Activated CD4-positive, alpha-beta T cell treated with anti-CD3 and anti-CD28 coated beads for 4 hours (primary cell): ENCODE results near the gene ARHGAP33.

ENCODE experiments used
- DNase-seq, 2 donors: peaks; one replicate each; pipeline ENCODE4 v3.0.0-alpha.2; 2020

Gene ARHGAP33

DNA sequence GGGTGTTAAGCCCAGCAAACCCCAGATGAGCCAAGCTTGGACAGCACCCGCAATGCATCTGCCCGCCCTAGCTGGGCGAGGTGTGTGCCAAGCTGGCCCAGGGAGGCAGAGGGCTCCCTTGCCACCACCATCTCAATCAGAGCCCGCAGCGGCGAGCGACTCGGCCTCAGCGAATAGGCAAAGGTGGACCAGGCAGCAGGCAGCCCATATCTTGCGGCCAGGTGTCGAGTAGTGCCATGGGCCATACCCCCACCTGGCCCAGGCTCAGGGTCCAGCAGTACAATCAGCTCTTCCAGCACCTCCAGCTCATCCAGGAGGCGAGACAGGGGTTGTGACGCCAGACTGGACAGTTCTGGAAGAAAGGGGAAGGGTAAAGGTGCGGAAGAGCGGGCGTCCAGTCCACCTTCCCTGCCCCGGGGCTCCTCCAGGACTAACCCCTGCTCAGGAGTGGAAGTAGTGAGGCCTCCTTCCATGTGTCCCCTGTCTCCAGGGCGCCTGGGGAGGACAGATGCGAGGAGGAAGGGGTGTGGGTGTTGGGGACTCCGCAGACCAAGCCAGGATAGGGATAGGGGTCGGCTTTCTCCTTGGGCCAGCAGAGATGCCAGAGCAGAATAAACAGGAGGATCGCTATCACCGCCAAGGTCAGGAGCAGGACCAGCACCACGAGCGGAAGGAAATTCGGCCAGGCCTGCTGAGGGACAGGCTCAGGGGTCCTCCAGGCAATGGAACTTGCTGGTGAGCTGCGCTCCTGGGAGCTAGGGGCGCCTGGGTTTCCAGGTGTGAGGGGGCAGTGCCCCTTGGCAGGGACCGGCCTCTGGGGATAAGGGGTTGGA lies 35.9 kb upstream of the ARHGAP33 start:
- DNase-seq = no peak

DNA sequence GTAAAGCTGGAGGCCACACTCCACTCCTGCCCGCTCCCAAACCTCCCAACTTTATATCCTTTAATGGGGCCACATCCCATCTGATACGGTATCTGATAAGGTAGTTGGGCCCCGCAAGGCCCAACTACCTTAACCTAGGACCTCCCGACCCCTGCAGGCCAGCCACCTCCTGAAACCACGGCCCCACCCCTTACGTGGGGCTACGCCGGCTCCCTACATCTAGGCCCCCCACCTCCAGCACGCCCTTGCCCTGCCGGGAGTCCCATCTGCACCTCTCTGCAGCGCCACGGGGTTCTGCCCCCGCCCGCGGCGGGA lies 35.3 kb upstream of the ARHGAP33 start:
- no peak for DNase-seq

DNA sequence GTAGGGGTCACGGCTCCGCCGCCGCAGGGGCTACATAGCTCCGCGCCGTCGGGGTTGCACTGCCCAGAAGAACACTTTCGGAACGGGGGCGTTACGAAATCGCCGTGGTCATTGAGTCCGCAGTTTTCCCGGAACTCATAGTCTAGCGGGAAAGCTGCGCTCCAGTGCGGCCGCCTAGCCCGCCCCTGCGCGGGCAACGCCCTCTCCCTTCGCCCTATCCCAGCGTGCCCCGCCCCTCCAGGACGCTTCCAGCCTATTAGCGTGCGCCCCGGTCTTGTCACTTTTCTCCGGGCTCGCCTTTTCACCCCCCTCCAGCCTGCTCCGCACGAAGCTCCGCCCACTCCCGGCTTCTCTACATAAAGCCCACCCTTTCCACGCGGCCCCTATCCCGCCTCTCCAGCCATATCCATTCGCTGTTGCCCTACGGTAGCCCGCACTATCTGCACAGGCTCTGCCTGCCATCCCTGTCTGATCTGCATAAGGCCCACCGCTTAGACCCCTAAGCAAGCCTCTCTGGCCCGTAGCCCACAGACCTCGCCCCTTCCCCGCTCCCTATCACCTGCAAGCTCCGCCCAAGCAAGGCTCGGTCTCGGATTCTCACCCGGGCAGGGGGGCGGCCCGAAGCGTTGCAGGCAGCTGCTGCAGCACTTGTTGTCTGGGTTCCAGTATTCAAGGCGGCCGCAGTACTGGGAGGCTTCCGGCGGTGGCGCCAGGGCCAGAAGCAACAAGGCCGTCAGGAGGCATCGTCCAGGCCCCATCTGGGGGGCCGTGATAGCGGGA lies 34.8 kb upstream of the ARHGAP33 start:
- peak; percentile 93 to 94 for DNase-seq

DNA sequence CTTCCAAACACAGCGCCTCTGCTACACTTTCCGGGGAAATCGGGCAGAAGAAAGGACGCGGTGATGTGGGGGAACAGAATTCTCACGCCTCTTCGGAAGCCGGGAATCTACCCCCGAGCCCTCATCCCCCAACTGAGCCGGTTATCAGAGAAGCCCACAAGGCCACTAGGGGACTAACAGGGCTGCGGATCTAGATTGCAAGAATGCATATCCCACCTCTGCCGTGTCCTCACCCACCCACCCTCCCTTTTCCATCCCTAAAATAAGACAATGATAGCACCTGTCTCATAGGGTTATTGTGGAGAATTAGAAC lies 34.2 kb upstream of the ARHGAP33 start:
- DNase-seq = no peak

DNA sequence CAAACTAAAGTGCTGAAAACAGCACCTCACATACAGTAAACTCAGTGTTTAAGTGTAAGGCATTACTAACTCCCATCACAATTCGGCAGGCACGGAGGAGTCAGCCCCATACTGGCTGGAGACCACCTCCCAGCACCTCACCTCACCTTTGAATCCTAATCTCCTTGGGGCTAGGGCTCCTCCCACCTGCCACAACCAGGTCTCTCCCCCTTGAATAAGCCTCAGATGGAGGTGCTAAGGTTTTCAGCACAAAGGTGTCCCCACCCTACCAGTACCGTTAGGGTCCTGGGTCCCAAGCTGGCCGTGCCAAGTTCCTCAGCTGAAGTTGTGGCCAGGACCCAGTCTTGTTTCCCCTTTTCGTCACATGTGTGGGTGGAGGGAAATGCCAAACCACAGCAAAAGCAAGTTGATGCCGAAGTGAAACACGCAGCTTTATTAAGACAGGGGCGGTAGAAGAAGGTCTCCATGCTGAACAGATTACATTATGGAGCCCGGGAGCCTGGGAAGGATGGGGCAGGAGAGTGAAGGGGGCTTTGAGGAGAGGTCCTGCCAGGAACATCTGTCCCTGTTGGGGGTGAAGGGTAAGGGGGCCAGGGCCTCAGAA lies 33.1 kb upstream of the ARHGAP33 start, which contains the start of gene IGFLR1:
TSS of gene IGFLR1 (minus strand) at position 332 of the 604 bp plus-strand sequence. CDS start 1,272 bp downstream, outside the sequence.
- peak; percentile 67 to 76 for DNase-seq

DNA sequence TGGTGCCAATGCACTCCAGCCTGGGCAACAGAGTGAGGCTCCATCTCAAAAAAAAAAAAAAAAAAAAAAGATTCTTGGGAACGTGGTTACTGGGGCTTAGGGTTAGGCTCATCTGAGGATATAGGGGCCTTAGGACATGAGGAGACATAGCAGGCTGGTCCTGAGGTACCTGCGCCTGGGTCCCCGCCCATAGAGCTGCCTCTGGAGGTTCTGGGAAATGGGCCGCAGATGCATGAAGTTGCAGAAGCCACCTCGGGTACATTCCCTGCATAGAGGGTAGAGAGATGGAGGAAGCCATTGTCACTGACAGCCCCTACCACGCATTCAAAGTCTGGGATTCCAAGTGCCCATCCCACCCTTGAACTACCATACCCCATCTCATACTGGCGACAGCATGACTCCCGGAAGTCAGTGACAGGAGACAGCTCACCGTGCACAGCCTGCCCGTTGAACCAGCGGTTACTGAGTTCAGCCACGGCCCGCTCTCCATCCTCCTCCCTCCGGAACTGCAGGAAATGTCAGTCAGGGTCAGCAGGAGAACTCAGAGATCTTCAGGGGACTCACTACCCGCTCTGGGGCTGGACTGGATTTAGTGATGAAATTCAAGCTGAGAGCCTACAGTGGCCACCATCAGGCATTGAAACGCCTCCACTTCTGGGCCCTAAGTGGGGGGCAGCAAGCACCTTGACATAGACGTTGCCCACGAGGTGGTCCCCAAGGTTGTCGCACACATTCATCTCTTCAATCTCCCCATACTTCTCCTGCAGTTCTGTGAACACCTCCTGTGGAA lies 31.5 kb upstream of the ARHGAP33 start:
- no peak for DNase-seq

DNA sequence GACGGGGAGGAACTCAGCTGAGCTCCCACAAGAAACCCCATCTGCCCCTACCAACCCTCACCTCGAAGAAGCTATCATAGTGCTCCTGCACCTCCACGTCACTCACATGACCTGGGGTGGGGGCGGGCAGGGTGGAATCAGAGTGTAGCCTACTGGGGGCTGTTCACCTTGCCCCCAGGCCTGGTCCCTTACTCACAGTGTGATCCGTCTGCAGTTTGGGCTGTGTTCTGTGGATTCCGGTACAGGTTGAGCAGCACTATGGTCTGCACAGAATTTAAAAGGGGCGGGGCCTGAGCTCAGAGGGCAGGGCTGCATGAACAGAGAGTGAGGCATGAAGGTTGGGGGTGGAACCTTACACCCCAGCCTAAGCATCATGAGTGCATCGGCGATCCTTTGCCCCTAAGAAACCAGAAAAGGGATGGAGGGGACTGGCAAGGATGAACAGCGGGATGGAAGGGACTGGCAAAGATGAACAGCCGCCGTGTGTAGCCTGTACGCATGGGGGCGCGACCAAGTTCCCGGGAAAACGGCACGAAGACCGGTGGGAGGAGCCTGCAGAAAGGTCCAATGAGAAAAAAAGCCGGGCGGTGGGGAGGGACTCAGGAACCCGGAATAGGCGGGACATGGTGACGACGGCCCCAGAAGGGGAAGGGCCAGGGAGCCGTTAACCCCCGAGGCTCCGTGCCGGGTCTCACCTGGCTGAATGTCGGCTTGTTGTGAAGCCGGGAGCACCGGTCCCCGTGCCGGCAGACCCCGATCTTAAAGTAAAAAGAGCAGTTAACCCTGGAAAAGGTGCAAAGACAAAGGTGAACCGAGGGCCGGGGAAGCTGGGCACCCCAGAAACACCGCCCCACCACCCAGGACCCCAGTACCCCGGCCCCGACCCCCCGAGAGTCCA lies 30.7 kb upstream of the ARHGAP33 start:
- peak; percentile 95 for DNase-seq

DNA sequence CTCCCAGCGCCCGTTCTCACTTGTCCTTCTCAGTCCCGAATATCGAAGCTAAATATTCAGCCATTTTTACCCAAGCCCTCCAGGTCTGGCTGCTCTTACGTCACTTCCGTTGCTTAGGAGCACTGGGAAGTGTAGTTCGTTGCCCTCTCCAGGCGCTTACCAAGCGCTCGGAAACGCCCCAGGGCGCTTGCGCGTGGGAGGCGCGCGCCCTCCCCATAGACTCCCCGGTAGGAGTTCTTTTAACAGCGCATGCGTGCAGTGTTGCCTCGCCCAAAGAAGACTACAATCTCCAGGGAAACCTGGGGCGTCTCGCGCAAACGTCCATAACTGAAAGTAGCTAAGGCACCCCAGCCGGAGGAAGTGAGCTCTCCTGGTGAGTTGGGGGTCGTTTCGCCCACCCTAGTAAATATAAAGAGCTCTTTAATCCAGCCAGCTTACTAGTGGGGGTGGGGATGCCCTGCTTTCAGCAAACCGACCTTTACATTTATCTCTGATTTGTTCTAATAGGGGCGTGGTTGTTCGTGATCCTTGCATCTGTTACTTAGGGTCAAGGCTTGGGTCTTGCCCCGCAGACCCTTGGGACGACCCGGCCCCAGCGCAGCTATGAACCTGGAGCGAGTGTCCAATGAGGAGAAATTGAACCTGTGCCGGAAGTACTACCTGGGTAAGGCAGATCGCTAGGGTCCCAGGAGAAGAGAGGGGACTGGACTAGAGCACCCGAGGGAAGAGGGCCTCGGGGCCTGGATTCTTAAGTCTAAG lies 29.9 kb upstream of the ARHGAP33 start, which contains the start of the genes PSENEN and U2AF1L4:
TSS of gene PSENEN (plus strand) at position 324 of the 759 bp plus-strand sequence. CDS start at position 604, 280 bp downstream.
TSS of gene U2AF1L4 (minus strand) at position 91 of the 759 bp plus-strand sequence. CDS start at position 64, 27 bp downstream.
- DNase-seq = peak; percentile 93 to 95

DNA sequence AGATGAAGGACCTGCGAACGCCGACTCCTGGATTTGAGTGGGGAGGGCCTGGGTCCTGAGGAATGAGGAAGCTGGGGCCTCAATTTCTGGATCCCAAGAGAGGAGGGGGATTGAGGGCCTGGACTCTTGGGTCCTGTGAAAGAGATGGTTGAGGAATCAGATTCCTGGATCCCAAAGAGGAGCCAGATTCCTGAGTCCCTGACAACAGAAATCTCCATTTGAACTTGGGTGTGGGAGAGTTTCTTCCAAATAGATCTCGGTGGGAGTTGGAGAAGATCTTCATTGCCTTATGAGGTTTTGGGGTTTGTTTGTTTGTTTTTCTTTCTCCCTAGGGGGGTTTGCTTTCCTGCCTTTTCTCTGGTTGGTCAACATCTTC lies 29.3 kb upstream of the ARHGAP33 start:
- no peak for DNase-seq

DNA sequence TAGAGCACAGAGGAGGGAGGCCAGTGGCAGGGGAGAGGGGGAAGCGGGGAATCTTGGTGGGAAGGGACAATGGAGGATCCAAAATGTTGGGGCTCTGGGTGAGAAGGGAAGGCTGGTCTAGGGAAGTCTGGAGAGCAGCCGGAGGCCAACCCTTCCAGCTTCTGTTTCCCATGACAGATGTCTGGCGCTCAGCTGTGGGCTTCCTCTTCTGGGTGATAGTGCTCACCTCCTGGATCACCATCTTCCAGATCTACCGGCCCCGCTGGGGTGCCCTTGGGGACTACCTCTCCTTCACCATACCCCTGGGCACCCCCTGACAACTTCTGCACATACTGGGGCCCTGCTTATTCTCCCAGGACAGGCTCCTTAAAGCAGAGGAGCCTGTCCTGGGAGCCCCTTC lies 28.8 kb upstream of the ARHGAP33 start:
- DNase-seq = no peak

DNA sequence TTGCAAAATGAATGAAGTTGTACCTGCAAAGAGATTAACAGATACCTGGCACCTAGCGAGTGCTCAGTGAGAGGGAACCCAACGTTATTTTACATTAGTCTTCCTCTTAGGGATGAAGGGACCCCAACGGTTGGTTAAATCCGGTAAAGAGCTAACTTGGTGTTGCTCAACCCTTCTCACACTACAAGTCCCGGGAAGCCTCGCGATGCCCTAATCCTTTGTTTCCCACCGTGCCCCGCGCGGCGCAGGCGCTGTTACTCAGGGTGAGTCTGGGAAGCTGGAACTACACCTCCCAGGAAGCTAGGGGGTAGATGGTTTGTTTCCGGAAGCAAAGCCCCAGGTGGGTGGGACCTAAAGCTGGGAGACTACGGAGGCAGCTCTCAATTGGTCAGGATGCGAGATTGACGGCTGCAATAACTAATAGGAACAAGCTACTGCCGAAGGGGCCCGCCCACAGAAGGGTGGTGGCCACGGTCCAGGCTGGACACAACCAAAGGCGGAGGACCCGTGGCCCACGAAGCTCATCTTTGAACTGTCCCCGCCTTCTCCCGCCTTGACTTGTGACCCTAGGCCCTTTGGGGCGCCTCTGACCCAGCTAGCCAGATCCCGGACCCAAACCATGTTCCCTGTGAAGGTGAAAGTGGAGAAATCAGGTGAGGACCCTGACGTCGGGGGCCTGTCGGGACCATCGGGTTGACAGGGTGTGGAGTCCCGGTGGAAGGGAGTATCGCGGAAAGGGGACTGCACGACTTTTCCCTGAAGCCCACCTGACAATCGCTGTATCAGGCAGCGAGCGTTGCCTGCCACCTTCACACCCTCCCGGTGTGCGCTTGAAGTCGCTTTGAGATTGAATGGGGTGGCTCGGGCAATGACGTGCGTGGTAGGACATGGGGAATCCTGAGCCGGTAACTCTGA lies 27.0 kb upstream of the ARHGAP33 start, which contains the start of gene LIN37:
TSS of gene LIN37 (plus strand) at position 471 of the 915 bp plus-strand sequence. CDS start at position 620, 149 bp downstream.
- peak; percentile 98 for DNase-seq

DNA sequence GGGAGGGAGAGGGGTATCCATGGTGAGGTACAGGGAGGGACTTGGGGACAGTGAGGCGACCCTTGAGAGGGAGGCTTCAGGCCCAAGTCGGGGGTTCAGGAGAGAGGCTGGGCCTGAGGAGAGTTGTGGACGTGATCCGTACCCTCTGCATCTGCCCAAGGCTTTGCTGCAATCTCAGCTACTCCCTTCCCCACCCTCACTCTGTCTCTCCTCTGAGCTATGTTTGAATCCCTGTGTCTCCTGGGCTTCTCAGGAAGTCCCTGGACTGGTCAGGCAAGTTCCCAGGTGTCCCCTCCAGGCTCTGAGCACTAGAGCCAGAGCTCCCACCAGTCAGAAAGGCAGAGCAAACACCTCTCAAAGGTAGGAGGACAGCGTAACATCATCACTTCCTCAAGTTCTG lies 25.2 kb upstream of the ARHGAP33 start:
- no peak for DNase-seq

DNA sequence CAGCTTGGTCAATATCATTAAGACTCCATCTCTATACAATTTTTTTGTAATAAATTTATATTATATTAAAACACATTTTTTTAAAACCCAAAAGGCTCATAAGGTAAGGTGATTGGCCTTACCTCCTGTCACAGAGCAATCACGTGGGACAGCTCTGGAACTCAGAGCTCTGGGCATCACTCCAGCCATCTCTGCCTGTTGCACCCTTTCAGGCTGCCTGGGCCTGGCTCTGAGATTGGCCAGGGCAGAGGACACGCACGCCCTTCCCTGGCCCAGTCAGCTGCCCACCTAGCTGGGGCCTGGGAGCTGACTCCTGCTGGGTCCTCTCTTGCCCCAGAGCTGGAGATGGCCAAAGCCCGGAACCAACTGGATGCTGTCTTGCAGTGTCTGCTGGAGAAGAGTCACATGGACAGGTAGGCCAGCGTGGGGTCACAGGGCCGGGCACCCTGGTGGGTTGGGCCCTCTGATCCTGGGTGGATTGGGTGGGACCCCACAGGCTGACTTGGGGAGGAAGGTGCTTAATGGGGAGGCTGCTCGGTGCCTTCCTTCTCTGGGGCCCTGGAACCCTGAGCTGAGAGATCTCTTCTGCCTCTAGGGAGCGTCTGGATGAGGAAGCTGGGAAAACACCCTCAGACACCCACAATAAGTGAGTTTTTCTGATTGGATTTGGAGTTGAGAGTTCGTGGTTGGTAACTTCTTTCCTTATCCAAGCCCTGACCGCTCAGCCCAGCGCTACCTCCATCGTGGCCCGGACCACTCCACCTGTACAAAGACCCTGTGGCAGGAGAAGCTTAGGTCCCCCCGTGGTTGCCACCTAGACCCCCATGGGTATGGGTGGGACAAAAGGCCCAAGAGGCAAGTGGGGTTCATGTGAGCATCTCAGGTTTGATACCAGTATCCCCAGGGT lies 23.3 kb upstream of the ARHGAP33 start:
- DNase-seq = no peak

DNA sequence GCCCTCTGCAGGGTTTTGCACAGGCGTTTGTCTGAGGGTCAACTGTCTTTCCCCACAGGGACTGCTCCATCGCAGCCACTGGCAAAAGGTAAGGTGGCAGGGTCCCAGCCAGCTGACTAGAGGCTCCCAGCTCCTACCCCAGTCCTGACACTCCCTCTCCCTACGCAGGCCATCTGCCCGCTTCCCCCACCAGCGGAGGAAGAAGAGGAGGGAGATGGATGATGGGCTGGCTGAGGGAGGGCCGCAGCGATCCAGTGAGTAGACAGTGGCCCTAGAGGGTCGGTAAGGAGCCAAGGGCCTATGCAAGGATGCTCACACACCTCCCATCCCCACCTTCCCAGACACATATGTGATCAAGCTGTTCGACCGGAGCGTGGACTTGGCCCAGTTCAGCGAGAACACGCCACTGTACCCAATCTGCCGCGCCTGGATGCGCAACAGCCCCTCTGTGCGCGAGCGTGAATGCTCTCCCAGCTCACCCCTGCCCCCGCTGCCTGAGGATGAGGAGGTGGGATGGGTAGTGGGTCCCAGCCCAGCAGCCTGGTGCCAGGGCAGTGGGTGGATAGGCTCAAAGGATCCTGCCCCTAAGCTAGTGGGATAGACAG lies 22.5 kb upstream of the ARHGAP33 start:
- DNase-seq = no peak

DNA sequence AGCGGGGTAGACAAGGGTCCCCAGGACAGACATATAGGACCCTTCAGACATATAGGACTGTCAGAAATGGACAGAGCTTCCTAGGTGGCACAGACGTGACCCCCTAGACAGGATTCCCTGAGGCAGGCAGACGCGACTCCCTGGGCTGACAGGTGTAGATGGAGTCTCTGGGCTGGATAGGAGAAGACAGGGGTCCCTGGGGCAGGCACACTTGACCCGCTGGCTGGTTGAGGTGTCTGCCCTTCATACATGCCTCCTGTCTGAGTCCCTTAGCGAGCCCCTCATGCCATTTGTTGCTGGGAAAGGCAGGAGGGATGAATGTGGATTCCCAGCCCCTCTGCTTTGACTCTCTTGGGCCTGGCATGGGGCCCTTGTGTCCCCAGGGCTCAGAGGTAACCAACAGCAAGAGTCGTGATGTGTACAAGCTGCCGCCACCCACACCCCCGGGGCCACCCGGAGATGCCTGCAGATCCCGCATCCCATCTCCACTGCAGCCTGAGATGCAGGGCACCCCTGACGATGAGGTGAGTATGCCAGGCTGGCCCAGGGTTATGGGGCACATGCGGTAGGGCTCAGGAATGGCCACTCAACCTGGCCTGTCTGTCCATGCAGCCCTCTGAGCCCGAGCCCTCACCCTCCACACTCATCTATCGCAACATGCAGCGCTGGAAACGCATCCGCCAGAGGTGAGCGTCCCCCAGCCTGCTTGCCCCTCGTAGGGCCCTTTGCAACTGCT lies 21.6 kb upstream of the ARHGAP33 start:
- no peak for DNase-seq

DNA sequence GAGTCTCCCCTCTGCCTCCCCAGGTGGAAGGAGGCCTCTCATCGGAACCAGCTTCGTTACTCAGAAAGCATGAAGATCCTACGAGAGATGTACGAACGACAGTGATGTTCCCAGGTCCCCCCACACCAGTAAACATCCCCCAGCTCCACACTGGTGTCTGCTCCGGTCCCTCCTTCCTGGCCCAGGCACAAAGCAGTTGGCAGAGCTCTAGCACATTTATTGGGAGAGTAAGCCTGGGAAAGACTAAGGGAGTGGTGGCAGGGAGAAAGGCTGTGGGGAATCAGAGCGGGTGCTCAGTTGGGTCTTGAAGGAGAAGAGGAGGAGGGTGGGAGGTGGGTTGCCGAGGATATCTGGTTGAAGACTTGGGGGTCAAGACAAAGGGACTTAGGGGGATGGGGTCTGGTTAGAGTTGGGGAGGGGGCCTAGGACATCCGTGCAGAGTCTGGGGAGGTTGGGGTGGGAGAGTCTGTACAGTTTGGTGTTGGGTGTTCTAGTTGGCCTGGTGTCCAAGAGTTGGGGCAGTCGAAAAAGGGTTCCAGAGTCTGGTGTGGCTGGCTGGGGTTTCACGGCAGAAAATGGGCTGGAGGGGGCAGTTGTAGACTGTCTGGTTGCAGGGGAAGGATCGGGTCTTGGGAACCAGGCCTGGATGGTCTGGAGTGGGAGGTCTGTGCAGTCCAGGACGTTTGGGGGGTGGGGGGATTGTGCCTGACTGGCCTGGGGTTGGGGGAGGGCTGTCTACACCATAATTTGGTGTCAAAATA lies 20.8 kb upstream of the ARHGAP33 start:
- no peak for DNase-seq

DNA sequence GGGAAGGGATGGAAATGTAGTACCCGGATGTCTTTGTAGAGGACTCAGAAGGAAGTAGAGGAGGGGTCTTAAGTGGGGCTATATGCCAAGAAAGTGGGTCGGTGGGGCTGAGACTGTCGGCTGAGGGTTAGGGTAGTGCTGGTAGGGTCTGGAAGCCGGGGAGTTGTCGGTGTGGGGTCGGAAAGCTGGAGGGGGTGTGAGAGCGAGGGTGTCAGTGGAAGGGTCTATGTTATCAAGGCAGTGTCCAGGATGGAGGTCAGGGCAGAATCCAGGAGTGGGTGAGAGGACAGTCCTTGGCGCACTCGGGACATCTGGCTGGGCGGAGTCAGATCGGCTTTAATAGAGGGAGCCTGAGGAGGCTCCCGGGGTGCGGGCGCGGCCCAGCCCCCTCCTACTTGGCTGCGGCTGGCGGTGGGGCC lies 20.2 kb upstream of the ARHGAP33 start:
- DNase-seq = no peak
